ENCODE results near the gene P3H4.
A peak's percentile ranks its signal among the peaks of the same experiment; 100 is the strongest.
"Not testable (repeated sequence)": the region's sequence is repeated elsewhere in the genome, so short reads cannot be mapped to it uniquely, and the experiment has no call there.

P3H4 gene

GRCh38 chr17:41792845-41793783 lies 18.6 kb downstream of the P3H4 start:
- DNase-seq (ENCODE audit: low read depth in 2 of 2) = no peak

- no peak for DNase-seq (ENCODE audit: low read depth in 2 of 2)
Measured at GRCh38 chr17:41787021-41787418, 24.7 kb downstream of the P3H4 start.

DNA sequence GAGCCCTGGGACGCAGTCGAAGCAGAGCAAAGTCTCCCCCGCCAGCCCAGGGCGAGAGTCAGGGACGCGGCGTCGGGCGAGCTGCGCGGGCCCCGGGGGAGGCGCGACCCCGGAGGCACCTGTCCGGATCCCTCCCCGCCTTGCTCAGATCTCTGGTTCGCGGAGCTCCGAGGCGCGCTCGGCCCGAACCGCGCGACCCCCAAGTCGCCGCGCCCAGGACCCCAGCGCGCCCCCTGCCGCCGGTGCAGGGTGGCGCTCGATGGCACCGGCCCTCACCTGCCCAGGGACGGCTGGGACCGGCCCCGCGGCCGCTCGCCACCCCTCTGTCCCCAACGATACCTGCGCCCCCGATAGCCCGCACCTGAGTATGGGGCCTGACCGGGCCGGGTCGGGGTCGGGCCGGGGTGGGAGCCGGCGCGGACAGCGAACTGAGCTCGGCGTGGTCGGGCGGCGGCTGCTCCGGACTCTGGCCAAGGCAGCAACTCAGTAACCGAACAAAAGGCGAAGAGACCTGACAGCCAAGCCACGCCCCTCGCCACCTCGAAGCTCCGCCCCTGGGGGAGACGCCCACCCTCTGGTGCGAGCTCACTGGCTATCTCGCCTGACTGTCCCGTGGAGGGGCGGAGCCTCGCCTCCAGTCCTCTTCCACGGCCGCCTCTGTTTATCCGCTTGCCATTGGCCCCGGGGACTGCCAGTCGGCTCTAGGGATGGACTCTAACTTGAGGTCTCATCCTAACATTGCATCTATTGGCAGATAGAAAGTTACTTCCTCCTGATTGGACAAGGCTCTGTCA lies 25.3 kb downstream of the P3H4 start, which contains the start of gene JUP:
TSS of gene JUP (minus strand) at position 485 of the 794 bp plus-strand sequence. CDS start 14,857 bp downstream, outside the sequence.
- DNase-seq (ENCODE audit: low read depth in 2 of 2) = peak; percentile 68 to 75

- no peak for DNase-seq (ENCODE audit: low read depth in 2 of 2)
Measured at GRCh38 chr17:41785859-41786226, 25.9 kb downstream of the P3H4 start.

- no peak for DNase-seq (ENCODE audit: low read depth in 2 of 2)
Measured at GRCh38 chr17:41785091-41785858, 26.5 kb downstream of the P3H4 start.

GRCh38 chr17:41784207-41784744 lies 27.5 kb downstream of the P3H4 start:
- no peak for DNase-seq (ENCODE audit: low read depth in 2 of 2)

DNA sequence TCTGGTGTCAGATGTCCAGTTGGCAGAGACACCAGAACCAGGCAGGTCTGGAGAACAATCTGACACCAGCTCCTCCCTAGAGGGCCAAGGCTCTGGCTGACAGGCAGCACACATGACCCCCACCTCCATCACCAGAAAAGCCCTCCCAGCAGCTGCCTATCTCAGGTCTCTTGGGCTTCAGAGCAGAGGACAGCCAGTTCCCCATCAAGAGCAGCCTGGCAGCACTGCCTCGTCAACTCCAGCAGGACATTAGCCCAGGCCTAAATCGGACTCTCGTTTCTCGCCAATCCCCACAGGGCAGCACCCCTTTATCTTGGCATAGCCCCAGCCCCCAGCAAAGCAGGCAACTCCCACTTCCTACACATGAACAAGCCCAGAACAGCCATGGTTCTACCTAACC lies 29.6 kb downstream of the P3H4 start:
- no peak for DNase-seq (ENCODE audit: low read depth in 2 of 2)

DNA sequence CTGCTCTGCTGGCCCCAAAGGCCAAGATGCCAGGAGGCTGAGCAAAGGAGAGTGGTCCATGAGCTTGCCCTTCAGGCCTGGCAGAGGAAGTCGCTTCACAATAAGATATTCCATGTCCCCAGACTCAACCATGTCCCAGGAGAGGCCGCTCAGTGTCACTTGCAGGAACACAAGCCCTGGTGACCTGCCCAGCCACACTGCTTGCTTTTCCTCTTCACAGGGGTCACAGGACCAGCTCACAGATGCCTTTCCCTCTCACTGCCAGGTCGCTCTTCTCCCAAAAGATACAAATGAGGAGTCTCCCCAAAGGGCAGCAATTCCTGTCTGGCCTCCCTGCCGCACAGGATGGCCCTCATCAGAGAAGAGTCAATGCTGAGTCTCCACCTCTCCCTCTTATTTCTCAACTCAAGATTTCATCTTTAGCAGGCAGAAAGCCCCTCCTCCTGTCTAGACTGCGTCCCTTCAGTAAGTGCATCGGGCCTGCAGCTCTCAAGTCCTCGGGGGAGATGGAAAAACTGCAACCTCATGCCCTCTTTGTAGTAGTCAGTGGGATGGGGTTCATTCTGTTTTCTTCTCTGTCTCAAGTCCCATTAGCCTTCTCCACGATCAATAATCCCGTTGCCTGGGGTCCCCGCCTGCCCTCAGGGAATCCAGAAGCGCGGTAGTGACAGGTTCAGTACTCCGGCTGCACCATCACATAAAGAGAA lies 30.2 kb downstream of the P3H4 start:
- DNase-seq (ENCODE audit: low read depth in 2 of 2) = no peak

- no peak for DNase-seq (ENCODE audit: low read depth in 2 of 2)
Measured at GRCh38 chr17:41779954-41780353, 31.8 kb downstream of the P3H4 start.

- no peak for DNase-seq (ENCODE audit: low read depth in 2 of 2)
Measured at GRCh38 chr17:41777574-41778188, 34.1 kb downstream of the P3H4 start.

DNA sequence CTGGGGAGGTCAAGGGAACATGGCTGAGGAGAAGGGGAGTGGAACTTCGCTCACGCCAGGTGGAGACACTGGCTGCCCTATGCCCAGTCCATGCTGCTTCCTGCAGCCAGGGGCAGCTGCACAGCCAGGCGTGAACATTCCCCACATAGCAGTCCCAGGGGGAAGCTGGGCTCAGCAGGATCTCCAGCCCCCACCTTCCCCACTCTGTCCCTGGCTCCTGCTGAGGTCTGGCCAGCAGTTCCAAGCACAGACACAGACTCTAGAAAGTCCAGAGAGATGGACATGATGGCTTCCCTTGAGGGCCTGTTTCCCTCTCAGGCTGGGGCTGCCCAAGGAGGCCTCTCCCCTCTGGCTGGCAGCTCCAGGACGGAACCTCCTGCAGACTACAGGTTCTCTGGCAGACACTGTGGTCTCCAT lies 34.6 kb downstream of the P3H4 start:
- no peak for DNase-seq (ENCODE audit: low read depth in 2 of 2)

DNA sequence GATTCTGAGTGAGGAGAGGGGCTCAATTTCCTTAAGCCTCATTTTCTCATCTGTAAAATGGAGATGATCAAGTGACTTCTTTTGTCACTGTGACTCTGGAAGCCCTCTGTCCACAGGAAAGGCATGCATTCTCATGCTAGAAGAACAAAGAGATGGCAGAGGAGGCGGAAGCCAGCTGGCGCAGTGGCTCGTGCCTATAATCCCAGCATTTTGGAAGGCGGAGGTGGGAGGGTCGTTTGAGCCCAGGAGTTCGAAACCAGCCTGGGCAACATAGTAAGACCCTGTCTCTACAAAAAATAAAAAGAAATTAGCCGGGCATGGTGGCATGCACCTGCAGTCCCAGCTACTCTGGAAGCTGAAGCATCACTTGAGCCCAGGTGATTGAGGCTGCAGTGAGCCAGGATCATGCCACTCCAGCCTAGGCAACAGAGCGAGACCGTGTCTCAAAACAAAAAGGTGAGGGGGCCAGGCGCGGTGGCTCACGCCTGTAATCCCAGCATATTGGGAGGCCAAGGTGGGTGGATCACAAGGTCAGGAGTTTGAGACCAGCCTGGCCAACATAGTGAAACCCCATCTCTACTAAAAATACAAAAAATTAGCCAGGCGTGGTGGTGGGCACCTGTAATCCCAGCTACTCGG lies 35.4 kb downstream of the P3H4 start:
- DNase-seq (ENCODE audit: low read depth in 2 of 2) = not testable (repeated sequence)

DNA sequence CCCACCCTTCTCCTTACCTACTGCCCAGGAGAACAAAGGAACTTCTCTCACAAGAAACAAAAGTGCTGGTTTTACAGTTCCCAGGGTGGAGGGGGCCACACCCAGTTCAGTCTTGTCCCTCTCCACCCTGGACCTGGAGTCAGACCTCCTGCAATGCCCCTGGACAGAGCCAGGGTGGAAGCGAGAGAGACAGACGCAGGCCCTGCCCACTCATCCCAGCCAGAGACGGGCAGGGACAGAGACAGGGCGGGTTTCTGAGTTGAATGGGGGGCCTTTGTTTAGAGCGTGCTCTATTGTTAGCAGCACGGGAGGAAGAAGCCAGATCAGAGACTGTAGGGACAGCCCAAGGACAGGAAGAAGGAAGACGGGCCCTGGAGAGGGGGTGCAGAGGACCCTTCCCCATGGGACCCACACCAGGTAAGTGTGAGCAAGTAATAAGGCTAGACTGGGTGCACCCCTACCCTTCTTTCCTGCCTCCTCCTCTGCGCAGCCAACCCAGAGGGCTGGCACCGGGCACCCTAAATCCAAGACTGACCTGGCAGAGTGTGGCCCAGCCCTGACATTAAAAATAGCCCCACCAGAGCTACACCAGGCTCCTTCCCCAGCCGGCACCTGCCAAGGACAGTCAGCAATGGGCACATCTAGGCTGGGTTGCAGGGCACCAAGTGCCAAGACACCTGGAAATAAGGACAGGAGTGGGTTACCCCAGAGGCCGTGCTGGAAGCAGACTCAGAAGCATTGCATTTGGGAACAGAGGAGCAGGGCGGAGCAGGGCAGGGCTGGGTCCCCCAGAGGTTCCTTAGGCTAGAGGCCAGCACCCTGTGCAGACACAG lies 36.1 kb downstream of the P3H4 start:
- no peak for DNase-seq (ENCODE audit: low read depth in 2 of 2)

GRCh38 chr17:41773731-41774193 lies 38.0 kb downstream of the P3H4 start:
- DNase-seq (ENCODE audit: low read depth in 2 of 2) = no peak

DNA sequence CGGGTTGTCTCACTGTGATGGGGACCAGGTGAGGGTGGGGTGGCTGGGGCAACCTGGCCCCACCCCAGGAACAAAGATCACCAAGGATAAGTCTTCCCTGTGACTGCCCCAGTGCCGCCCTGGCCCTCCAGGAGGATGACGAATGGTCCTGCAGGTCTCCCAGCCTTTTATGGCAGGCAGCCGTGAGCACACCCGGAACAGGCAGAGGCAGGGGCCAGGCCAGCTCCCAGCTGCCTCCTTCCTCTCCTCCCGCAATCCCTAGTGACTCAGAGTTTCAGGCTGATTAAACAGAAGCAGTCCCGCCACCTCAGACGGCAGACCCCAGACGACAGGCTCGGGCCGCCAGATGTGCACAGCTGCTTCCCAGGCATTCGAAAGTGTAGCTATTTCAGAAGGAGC lies 38.6 kb downstream of the P3H4 start:
- DNase-seq (ENCODE audit: low read depth in 2 of 2) = no peak

- no peak for DNase-seq (ENCODE audit: low read depth in 2 of 2)
Measured at GRCh38 chr17:41772586-41773189, 39.1 kb downstream of the P3H4 start.

DNA sequence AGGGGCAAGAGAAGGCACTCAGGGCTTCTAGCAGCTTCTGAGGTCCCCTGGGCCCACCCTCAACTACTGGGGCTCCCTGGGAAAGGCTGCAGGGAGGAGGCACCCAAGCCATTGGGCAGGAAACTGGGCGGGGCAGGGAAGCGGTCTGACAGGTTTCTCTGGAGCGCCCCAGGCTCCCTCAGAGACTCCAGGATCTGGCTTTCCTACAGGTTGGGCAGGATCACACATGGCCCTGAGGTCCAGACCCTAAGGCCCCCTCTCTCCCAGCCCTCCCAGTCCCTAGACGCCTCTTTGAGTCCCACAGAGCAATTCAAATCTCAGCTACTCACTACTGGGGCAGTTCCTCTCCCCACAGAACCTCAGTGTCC lies 39.5 kb downstream of the P3H4 start:
- no peak for DNase-seq (ENCODE audit: low read depth in 2 of 2)

- DNase-seq (ENCODE audit: low read depth in 2 of 2) = no peak
Measured at GRCh38 chr17:41771389-41772206, 40.2 kb downstream of the P3H4 start.

Data from stimulated activated CD8-positive, alpha-beta memory T cell treated with anti-CD3 and anti-CD28 coated beads, Interleukin-15, amount 100 ng/mL, for 4 hours (primary cell).